A673 (cell line): Measurements from ENCODE around the gene SRGAP1. TPM values are rescaled to one million over a fixed set of nuclear protein-coding genes. Genes with fewer than 3 reads are reported as not detected.

Source experiments
- BruUV-seq: library from RNA; stranded (reverse); fragments of 400-500 nt; replicated peaks from 2 replicates; lab custom pipeline; 2021; lab: Mats Ljungman, UMichigan
- CTCF ChIA-PET: fragments of 300-600 bp; sonication (Branson Sonifier 250); formaldehyde crosslinking; loops from one replicate; lab custom pipeline; 2022; ENCODE audit warnings: antibody characterized with exemption; lab: Charles Lee
- POLR2A ChIA-PET: fragments of 300-600 bp; sonication (Branson Sonifier 250); formaldehyde crosslinking; loops from one replicate; lab custom pipeline; 2022; ENCODE audit warnings: antibody characterized with exemption; ENCODE audit not compliant: low non-redundant PET; lab: Charles Lee
- DNase-seq: peaks from one replicate; pipeline ENCODE4 v3.0.0-alpha.2; 2015; ENCODE audit warnings: low spot score
- H3K27ac ChIP-seq: fragments of 200-600 bp; sonication (generic); 2 replicates; pipeline ENCODE4 v1.5.1; 2016; ENCODE audit warnings: mixed run types, low read depth, mild to moderate bottlenecking, mixed read lengths, antibody characterized with exemption, low read length; ENCODE audit not compliant: poor library complexity, severe bottlenecking
- H3K27me3 ChIP-seq: fragments of 200-600 bp; sonication (generic); replicated peaks from 2 replicates; pipeline ENCODE4 v1.6.1; 2017; ENCODE audit warnings: mixed run types, low read depth, mild to moderate bottlenecking, mixed read lengths, antibody characterized with exemption, low read length; ENCODE audit not compliant: insufficient read depth, poor library complexity
- H3K36me3 ChIP-seq: fragments of 200-600 bp; sonication (generic); 2 replicates; pipeline ENCODE4 v1.6.1; 2016; ENCODE audit warnings: mixed run types, mild to moderate bottlenecking, mixed read lengths, antibody characterized with exemption, low read length; ENCODE audit not compliant: insufficient read depth, poor library complexity, severe bottlenecking
- H3K4me1 ChIP-seq: fragments of 200-600 bp; sonication (generic); 2 replicates; pipeline ENCODE4 v1.6.1; 2017; ENCODE audit warnings: mixed run types, mild to moderate bottlenecking, mixed read lengths, antibody characterized with exemption, low read length; ENCODE audit not compliant: insufficient read depth, poor library complexity, severe bottlenecking
- H3K4me3 ChIP-seq: fragments of 200-600 bp; sonication (generic); 2 replicates; pipeline ENCODE4 v1.5.1; 2016; ENCODE audit warnings: low read depth, mixed run types, mild to moderate bottlenecking, mixed read lengths, low read length; ENCODE audit not compliant: poor library complexity, severe bottlenecking
- H3K9me3 ChIP-seq: fragments of 200-600 bp; sonication (generic); 2 replicates; pipeline ENCODE4 v1.6.1; 2016; ENCODE audit warnings: mixed run types, low read depth, mild to moderate bottlenecking, mixed read lengths, antibody characterized with exemption, low read length; ENCODE audit not compliant: poor library complexity, severe bottlenecking
- EZH2 ChIP-seq: fragments of 200-600 bp; sonication (generic); IDR thresholded peaks from 2 replicates; pipeline ENCODE4 v1.6.1; 2017; ENCODE audit warnings: borderline replicate concordance, low read depth, mild to moderate bottlenecking, mixed read lengths, antibody characterized with exemption, low read length; ENCODE audit not compliant: poor library complexity, severe bottlenecking
- intact Hi-C: fragments of 100-400 bp; cut with micrococcal nuclease; formaldehyde crosslinking; loops from one replicate; pipeline ENCODE4 v1.10.0; 2022; ENCODE audit not compliant: unreplicated experiment
- total RNA-seq: library from RNA; stranded (reverse); gene quantifications from 2 replicates; pipeline ENCODE4 v1.2.3, GENCODE V29; 2021
- TF ChIP-seq, protein P1 (sequence below): fragments of 300-800, 200-600 bp; sonication (generic); conservative IDR thresholded peaks from 2 replicates; pipeline ENCODE4 v1.5.1; 2017; ENCODE audit warnings: low read depth, mild to moderate bottlenecking, antibody characterized with exemption, low read length, moderate library complexity, mixed read lengths

Gene SRGAP1
- total RNA-seq, 1 experiment from 2014 or later, result 9.7 TPM

DNA sequence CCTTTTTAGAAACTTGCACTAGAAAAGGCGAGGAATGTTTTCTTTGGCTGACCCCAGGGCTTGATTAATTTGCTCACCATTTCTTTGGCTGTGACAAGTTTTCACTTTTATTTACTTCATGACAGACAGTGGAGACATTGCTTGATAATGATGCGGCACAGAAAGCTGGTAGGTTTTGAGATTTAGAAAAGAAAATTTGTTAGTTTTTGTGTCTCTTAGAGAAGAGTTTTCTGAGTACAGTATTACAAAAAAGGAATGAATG lies 18.4 kb downstream of the SRGAP1 start:
- intact Hi-C loops, result no loop called here
- no peaks in the 10 kb centered on the region for H3K9me3 ChIP-seq
- H3K4me1 ChIP-seq, result peaks cover 18% of the 10 kb centered on the region
- no peak for TF ChIP-seq EZH2
- TF ChIP-seq, protein P1, sequence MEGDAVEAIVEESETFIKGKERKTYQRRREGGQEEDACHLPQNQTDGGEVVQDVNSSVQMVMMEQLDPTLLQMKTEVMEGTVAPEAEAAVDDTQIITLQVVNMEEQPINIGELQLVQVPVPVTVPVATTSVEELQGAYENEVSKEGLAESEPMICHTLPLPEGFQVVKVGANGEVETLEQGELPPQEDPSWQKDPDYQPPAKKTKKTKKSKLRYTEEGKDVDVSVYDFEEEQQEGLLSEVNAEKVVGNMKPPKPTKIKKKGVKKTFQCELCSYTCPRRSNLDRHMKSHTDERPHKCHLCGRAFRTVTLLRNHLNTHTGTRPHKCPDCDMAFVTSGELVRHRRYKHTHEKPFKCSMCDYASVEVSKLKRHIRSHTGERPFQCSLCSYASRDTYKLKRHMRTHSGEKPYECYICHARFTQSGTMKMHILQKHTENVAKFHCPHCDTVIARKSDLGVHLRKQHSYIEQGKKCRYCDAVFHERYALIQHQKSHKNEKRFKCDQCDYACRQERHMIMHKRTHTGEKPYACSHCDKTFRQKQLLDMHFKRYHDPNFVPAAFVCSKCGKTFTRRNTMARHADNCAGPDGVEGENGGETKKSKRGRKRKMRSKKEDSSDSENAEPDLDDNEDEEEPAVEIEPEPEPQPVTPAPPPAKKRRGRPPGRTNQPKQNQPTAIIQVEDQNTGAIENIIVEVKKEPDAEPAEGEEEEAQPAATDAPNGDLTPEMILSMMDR, result no peak
- BruUV-seq, result no TSS peak
- POLR2A ChIA-PET, result no interaction called here
- DNase-seq, result no peak
- H3K36me3 ChIP-seq, result no peaks in the 10 kb centered on the region
- H3K27me3 ChIP-seq, result no peaks in the 10 kb centered on the region
- no peak overlapping the region for H3K27ac ChIP-seq
- CTCF ChIA-PET, result no interaction called here
- H3K4me3 ChIP-seq, result no peak overlapping the region

DNA sequence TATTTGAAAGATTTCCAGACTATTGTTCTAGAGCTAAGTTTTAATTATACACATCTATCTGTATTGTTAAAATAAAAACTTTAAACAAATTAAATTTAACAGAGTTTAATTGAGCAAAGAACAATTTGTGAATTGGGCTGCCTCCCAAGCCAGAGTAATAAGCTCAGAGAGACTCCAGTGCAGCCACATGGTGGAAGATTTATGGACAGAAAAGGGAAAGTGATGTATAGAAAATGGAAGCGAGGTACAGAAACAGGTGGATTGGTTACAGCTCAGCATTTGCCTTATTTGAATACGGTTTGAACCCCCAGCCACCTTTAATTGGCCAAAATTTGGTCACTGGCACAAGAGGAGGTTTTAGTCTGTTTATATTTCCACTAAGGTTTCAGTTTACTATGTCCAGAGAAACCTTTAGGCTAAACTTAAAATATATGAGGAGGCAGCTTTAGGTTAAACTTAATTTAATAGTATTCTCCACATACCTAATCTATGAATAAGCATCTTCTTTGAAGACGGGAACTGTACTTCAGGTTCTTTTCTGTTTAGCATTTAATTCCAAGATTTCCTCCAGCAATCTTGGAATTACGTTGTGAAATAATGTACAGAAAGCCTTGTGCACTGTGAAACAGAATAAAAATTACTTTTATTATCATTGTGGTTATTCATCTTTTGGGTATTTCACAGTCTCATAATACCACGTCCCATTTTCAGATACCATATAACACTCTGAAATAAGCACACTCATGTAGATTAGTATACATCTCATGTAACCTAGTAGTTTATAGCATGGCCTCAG lies 19.4 kb downstream of the SRGAP1 start:
- H3K27ac ChIP-seq, result no peak overlapping the region
- BruUV-seq, result no TSS peak
- CTCF ChIA-PET, result no interaction called here

DNA sequence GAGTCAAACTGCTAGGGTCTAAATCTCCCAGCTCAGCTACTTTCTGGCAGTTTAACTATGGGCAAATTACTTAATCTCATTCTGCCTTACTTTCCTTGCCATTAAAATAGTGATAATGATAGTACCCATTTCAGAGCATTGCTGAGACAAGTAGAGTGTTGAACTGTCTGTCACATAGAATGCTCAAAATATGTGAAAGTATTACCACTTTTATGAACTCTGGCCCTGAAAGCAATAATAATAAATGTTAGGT lies 19.9 kb downstream of the SRGAP1 start:
- Histone ChIP-seq H3K27me3 (no peaks in the 10 kb centered on the region), H3K27ac (no peak overlapping the region), H3K36me3 (no peaks in the 10 kb centered on the region), H3K9me3 (no peaks in the 10 kb centered on the region), H3K4me1 (peaks cover 18% of the 10 kb centered on the region), H3K4me3 (no peak overlapping the region)
- ChIA-PET POLR2A (no interaction called here), CTCF (no interaction called here)
- BruUV-seq, result no TSS peak
- DNase-seq, result no peak
- intact Hi-C loops, result no loop called here
- TF ChIP-seq EZH2, result no peak
- TF ChIP-seq, protein P1, result no peak

More for the DNA sequence above, 19.4 kb downstream of the SRGAP1 start:
- Histone ChIP-seq H3K9me3 (no peaks in the 10 kb centered on the region), H3K36me3 (no peaks in the 10 kb centered on the region), H3K4me1 (peaks cover 16% of the 10 kb centered on the region), H3K27me3 (no peaks in the 10 kb centered on the region), H3K4me3 (no peak overlapping the region)
- no peak for TF ChIP-seq EZH2
- TF ChIP-seq, protein P1, result no peak
- no peak for DNase-seq
- POLR2A ChIA-PET, result no interaction called here
- intact Hi-C loops, result no loop called here
